HepG2 (cell line): Measurements from ENCODE around the gene ENDOD1. TPM values are rescaled to one million over a fixed set of nuclear protein-coding genes. Genes with fewer than 3 reads are reported as not detected.

Source experiments
- CSRNP2 ChIP-seq: sonication (generic); formaldehyde crosslinking; conservative IDR thresholded peaks from 2 replicates; pipeline ENCODE4 v1.8.0; 2022; ENCODE audit warnings: low read depth, missing genetic modification reagents
- ISL2 ChIP-seq: sonication (generic); formaldehyde crosslinking; IDR thresholded peaks from 2 replicates; pipeline ENCODE4 v1.5.0; 2020; ENCODE audit warnings: missing genetic modification reagents
- JARID2 ChIP-seq: sonication (generic); formaldehyde crosslinking; IDR thresholded peaks from 2 replicates; pipeline ENCODE4 v1.8.1; 2023; ENCODE audit warnings: missing genetic modification reagents, inconsistent platforms; ENCODE audit not compliant: insufficient replicate concordance
- MXI1 ChIP-seq: IDR thresholded peaks from 3 replicates; pipeline ENCODE4 v1.6.1; 2012; ENCODE audit warnings: low read depth, low read length, inconsistent platforms, borderline replicate concordance
- NFAT5 ChIP-seq: sonication (generic); formaldehyde crosslinking; IDR thresholded peaks from 2 replicates; pipeline ENCODE4 v1.4.0; 2020; ENCODE audit warnings: missing genetic modification reagents
- PBX2 ChIP-seq: IDR thresholded peaks from 2 replicates; pipeline ENCODE4 v1.6.1; 2016; ENCODE audit warnings: control low read depth
- PCBP2 ChIP-seq: fragments of 200-400 bp; formaldehyde crosslinking; optimal IDR thresholded peaks from 2 replicates; pipeline ENCODE3; 2018; ENCODE audit warnings: low read length, low read depth; ENCODE audit not compliant: poor library complexity, severe bottlenecking
- TEF ChIP-seq: sonication (generic); formaldehyde crosslinking; IDR thresholded peaks from 2 replicates; pipeline ENCODE4 v1.5.0; 2020; ENCODE audit warnings: missing genetic modification reagents
- THAP11 ChIP-seq: IDR thresholded peaks from 2 replicates; pipeline ENCODE4 v1.6.1; 2016; ENCODE audit warnings: missing biosample characterization, missing genetic modification reagents
- TOE1 ChIP-seq: sonication (generic); formaldehyde crosslinking; IDR thresholded peaks from 2 replicates; pipeline ENCODE4 v1.4.0; 2020; ENCODE audit warnings: mild to moderate bottlenecking, missing genetic modification reagents
- ZBTB7A ChIP-seq: sonication (generic); formaldehyde crosslinking; IDR thresholded peaks from 2 replicates; pipeline ENCODE4 v1.8.0; 2022; ENCODE audit warnings: mild to moderate bottlenecking, missing genetic modification reagents
- ZNF24 ChIP-seq: fragments of 450-650 bp; IDR thresholded peaks from 2 replicates; pipeline ENCODE4 v1.6.1; 2017; ENCODE audit warnings: antibody characterized with exemption, mild to moderate bottlenecking
- ZNF543 ChIP-seq: sonication (generic); formaldehyde crosslinking; IDR thresholded peaks from 2 replicates; pipeline ENCODE4 v1.4.0; 2020; ENCODE audit warnings: mild to moderate bottlenecking, missing genetic modification reagents
- ZNF605 ChIP-seq: sonication (generic); formaldehyde crosslinking; IDR thresholded peaks from 2 replicates; pipeline ENCODE4 v1.8.0; 2022; ENCODE audit warnings: mild to moderate bottlenecking, missing genetic modification reagents
- ZNF614 ChIP-seq: IDR thresholded peaks from 2 replicates; pipeline ENCODE4 v1.6.1; 2018; ENCODE audit warnings: missing biosample characterization, missing genetic modification reagents, inconsistent platforms, borderline replicate concordance
- ZUFSP ChIP-seq: sonication (generic); formaldehyde crosslinking; IDR thresholded peaks from 2 replicates; pipeline ENCODE4 v1.9.0; 2021; ENCODE audit warnings: missing genetic modification reagents, mild to moderate bottlenecking, borderline replicate concordance
- ZZZ3 ChIP-seq: sonication (generic); formaldehyde crosslinking; IDR thresholded peaks from 2 replicates; pipeline ENCODE4 v1.4.0; 2020; ENCODE audit warnings: missing genetic modification reagents, mild to moderate bottlenecking, borderline replicate concordance
- polyA plus RNA-seq, 8 experiments: library from polyadenylated mRNA; depleted of rRNA in 3 of 8; stranded (reverse) in 7 of 8; unstranded in 1 of 8; fragments of >200 nt; fragmentation: Illumina TruSeq in 4 of 8; extraction: Trizol in 4 of 8; gene quantifications; 2 replicates each; pipeline versions ENCODE4 v1.2.1 to v1.2.3, GENCODE V29; 2011 to 2016; ENCODE audit warnings: low read depth in 4 of 8, missing spikeins in 1 of 8, mixed read lengths in 1 of 8; ENCODE audit not compliant: insufficient read depth in 1 of 8
- total RNA-seq, 5 experiments: library from RNA; depleted of rRNA; stranded (reverse); fragments of >200 nt; fragmentation: Illumina TruSeq; extraction: Trizol; gene quantifications; 2 replicates each; pipeline ENCODE4 v1.2.3, GENCODE V29; 2016; ENCODE audit warnings: low read depth in 1 of 5

ENDOD1 gene
- total and polyA plus RNA-seq, 2 of the 13 experiments (the other 11 are each of a cell fraction or from before 2014, with no cell fraction given): 2.0 to 6.8 TPM

GRCh38 chr11:95092549-95093324 lies 3.1 kb downstream of the ENDOD1 start (continued):
- TF ChIP-seq TEF (CRISPR knock-in tag) (no peak), ZNF24 (no peak), PBX2 (CRISPR knock-in tag) (no peak), THAP11 (0 out of 2 replicates have a peak, but pooled peaks have one; percentile 28), MXI1 (0 out of 3 replicates have a peak, but pooled peaks have one; percentile 33), NFAT5 (CRISPR knock-in tag) (no peak), ZNF543 (CRISPR knock-in tag) (no peak), ZBTB7A (no peak), ISL2 (CRISPR knock-in tag) (no peak), ZNF605 (CRISPR knock-in tag) (no peak), ZZZ3 (no peak), JARID2 (no peak), PCBP2 (no peak), CSRNP2 (CRISPR knock-in tag) (no peak), ZNF614 (CRISPR knock-in tag) (no peak), TOE1 (no peak), ZUFSP (no peak)
